Astrocyte of the hippocampus (primary cell): ENCODE data around the gene CRADD.
"Not testable (repeated sequence)": the region's sequence is repeated elsewhere in the genome, so short reads cannot be mapped to it uniquely, and the experiment has no call there.

Experiments used
- DNase-seq: peaks from one replicate; pipeline ENCODE4 v3.0.0; 2011; ENCODE audit warnings: low read depth, low spot score

The CRADD gene

GRCh38 chr12:93677195-93678064 is at the start of gene CRADD:
TSS of gene CRADD (plus strand) at chr12:93677375.
- peak; percentile 98 for DNase-seq

GRCh38 chr12:93632383-93632782 is 44.8 kb upstream of the CRADD start:
- DNase-seq = no peak

- DNase-seq = no peak
Measured at GRCh38 chr12:93634416-93634815, 42.8 kb upstream of the CRADD start.

GRCh38 chr12:93636708-93637107 is 40.5 kb upstream of the CRADD start:
- DNase-seq = no peak

- no peak for DNase-seq
Measured at GRCh38 chr12:93638095-93638494, 39.1 kb upstream of the CRADD start.

GRCh38 chr12:93638954-93639353 is 38.2 kb upstream of the CRADD start:
- no peak for DNase-seq

- DNase-seq = no peak
Measured at GRCh38 chr12:93639406-93639805, 37.8 kb upstream of the CRADD start.

GRCh38 chr12:93641380-93641779 is 35.8 kb upstream of the CRADD start:
- DNase-seq = not testable (repeated sequence)

GRCh38 chr12:93642751-93643150 is 34.4 kb upstream of the CRADD start:
- DNase-seq = no peak

- peak; percentile 69 for DNase-seq
Measured at GRCh38 chr12:93645702-93646101, 31.5 kb upstream of the CRADD start.

- DNase-seq = no peak
Measured at GRCh38 chr12:93650626-93651025, 26.5 kb upstream of the CRADD start.

GRCh38 chr12:93653079-93653478 is 24.1 kb upstream of the CRADD start:
- DNase-seq = no peak

- DNase-seq = no peak
Measured at GRCh38 chr12:93653712-93654111, 23.5 kb upstream of the CRADD start.

- no peak for DNase-seq
Measured at GRCh38 chr12:93654421-93654820, 22.8 kb upstream of the CRADD start.

- no peak for DNase-seq
Measured at GRCh38 chr12:93657071-93657470, 20.1 kb upstream of the CRADD start.

GRCh38 chr12:93661021-93661420 is 16.2 kb upstream of the CRADD start:
- DNase-seq = no peak

- DNase-seq = no peak
Measured at GRCh38 chr12:93663006-93663728, 14.0 kb upstream of the CRADD start.

GRCh38 chr12:93663729-93664084 is 13.5 kb upstream of the CRADD start:
- no peak for DNase-seq

- DNase-seq = no peak
Measured at GRCh38 chr12:93664573-93665138, 12.5 kb upstream of the CRADD start.

GRCh38 chr12:93667672-93668071 is 9.5 kb upstream of the CRADD start:
- peak; percentile 16 for DNase-seq

GRCh38 chr12:93668919-93669418 is 8.2 kb upstream of the CRADD start:
- no peak for DNase-seq

- no peak for DNase-seq
Measured at GRCh38 chr12:93669452-93669851, 7.7 kb upstream of the CRADD start.
